T follicular helper cell (primary cell): ENCODE data around the gene B4GALNT3.
"Not testable (repeated sequence)": the region's sequence is repeated elsewhere in the genome, so short reads cannot be mapped to it uniquely, and the experiment has no call there.

Source experiments
- DNase-seq: peaks from one replicate; pipeline ENCODE4 v3.0.0-alpha.2; 2020; ENCODE audit warnings: low read depth
- total RNA-seq, 2 experiments: gene quantifications; one replicate each; lab custom pipeline; 2026; lab: John Stamatoyannopoulos, UW

Gene B4GALNT3
- total RNA-seq: 12.7 to 13.6 reads per million in 2 experiments

- DNase-seq: peak; percentile 23
These were observed at the start of gene B4GALNT3 for GRCh38 chr12:459430-460258. Gene B4GALNT3, plus strand, starts transcription at chr12:459939. Its CDS starts 438 bp downstream, at chr12:460377.

- DNase-seq: no peak
These were observed 44.9 kb upstream of the B4GALNT3 start for GRCh38 chr12:414859-415258.

- DNase-seq: no peak
These were observed 41.3 kb upstream of the B4GALNT3 start for GRCh38 chr12:418432-418831.

- no peak for DNase-seq
These were observed 37.2 kb upstream of the B4GALNT3 start for GRCh38 chr12:422526-422925.

GRCh38 chr12:435737-436136 is 24.0 kb upstream of the B4GALNT3 start:
- not testable (repeated sequence) for DNase-seq

GRCh38 chr12:442235-442884 is 17.4 kb upstream of the B4GALNT3 start:
- DNase-seq: peak; percentile 24

GRCh38 chr12:447141-447540 is 12.6 kb upstream of the B4GALNT3 start:
- no peak for DNase-seq

GRCh38 chr12:449203-449602 is 10.5 kb upstream of the B4GALNT3 start:
- DNase-seq: no peak

GRCh38 chr12:450438-450837 is 9.3 kb upstream of the B4GALNT3 start:
- no peak for DNase-seq

GRCh38 chr12:452667-453210 is 7.0 kb upstream of the B4GALNT3 start:
- DNase-seq: peak; percentile 50

GRCh38 chr12:454833-455232 is 4.9 kb upstream of the B4GALNT3 start:
- no peak for DNase-seq

- no peak for DNase-seq
These were observed 3.9 kb upstream of the B4GALNT3 start for GRCh38 chr12:455821-456220.

- no peak for DNase-seq
These were observed 2.1 kb upstream of the B4GALNT3 start for GRCh38 chr12:457676-458075.

GRCh38 chr12:459050-459429 is 699 bp upstream of the B4GALNT3 start:
- DNase-seq: no peak

- peak; percentile 14 for DNase-seq
These were observed 807 bp downstream of the B4GALNT3 start for GRCh38 chr12:460261-461230.

GRCh38 chr12:461425-461824 is 1.7 kb downstream of the B4GALNT3 start:
- no peak for DNase-seq

- DNase-seq: no peak
These were observed 3.4 kb downstream of the B4GALNT3 start for GRCh38 chr12:462936-463705.

- no peak for DNase-seq
These were observed 4.9 kb downstream of the B4GALNT3 start for GRCh38 chr12:464484-465267.

GRCh38 chr12:466039-466438 is 6.3 kb downstream of the B4GALNT3 start:
- no peak for DNase-seq

- DNase-seq: no peak
These were observed 7.0 kb downstream of the B4GALNT3 start for GRCh38 chr12:466762-467161.
